HepG2 (cell line): ENCODE data around the gene CTLA4.

Experiments used
- ARHGAP35 ChIP-seq: sonication (generic); formaldehyde crosslinking; IDR thresholded peaks from 2 replicates; pipeline ENCODE4 v1.9.0; 2022; ENCODE audit warnings: mild to moderate bottlenecking, inconsistent platforms, moderate library complexity, missing genetic modification reagents, borderline replicate concordance
- CBX1 ChIP-seq: IDR thresholded peaks from one replicate; pipeline ENCODE4 v1.6.1; 2016; ENCODE audit warnings: antibody characterized with exemption, low read depth
- KAT7 ChIP-seq: IDR thresholded peaks from 2 replicates; pipeline ENCODE4 v1.6.1; 2018; ENCODE audit warnings: borderline replicate concordance, missing compliant biosample characterization
- NFIC ChIP-seq: IDR thresholded peaks from 2 replicates; pipeline ENCODE4 v1.6.1; 2012; ENCODE audit warnings: mild to moderate bottlenecking, low read length, inconsistent platforms
- POLR2A ChIP-seq, 2 experiments: IDR thresholded peaks; 2 replicates each; pipeline ENCODE4 v1.6.1; 2011; ENCODE audit warnings: low read depth in 2 of 2, low read length in 2 of 2, mild to moderate bottlenecking in 1 of 2, moderate library complexity in 1 of 2; ENCODE audit not compliant: insufficient read depth in 1 of 2
- SP2 ChIP-seq: sonication (generic); formaldehyde crosslinking; IDR thresholded peaks from 2 replicates; pipeline ENCODE4 v1.5.1; 2020; ENCODE audit warnings: mild to moderate bottlenecking, missing genetic modification reagents
- ZBTB49 ChIP-seq: sonication (generic); formaldehyde crosslinking; IDR thresholded peaks from 2 replicates; pipeline ENCODE4 v1.4.0; 2020; ENCODE audit warnings: missing genetic modification reagents, borderline replicate concordance
- ZNF230 ChIP-seq: sonication (generic); formaldehyde crosslinking; IDR thresholded peaks from 2 replicates; pipeline ENCODE4 v1.4.0; 2020; ENCODE audit warnings: mild to moderate bottlenecking, missing genetic modification reagents
- ZNF674 ChIP-seq: sonication (generic); formaldehyde crosslinking; IDR thresholded peaks from 2 replicates; pipeline ENCODE4 v1.5.0; 2020; ENCODE audit warnings: low read depth, mild to moderate bottlenecking, missing genetic modification reagents

GRCh38 chr2:203870481-203870880 is 2.9 kb downstream of the CTLA4 start:
- TF ChIP-seq ZNF674 (no peak), NFIC (no peak), SP2 (CRISPR knock-in tag) (no peak), ZBTB49 (CRISPR knock-in tag) (no peak), ARHGAP35 (CRISPR knock-in tag) (no peak), POLR2A (IDR thresholded peaks at IDR 0.05; ENCODE audit: insufficient read depth in 1 of 2, low read depth in 2 of 2, low read length in 2 of 2) (no peak), CBX1 (no peak), KAT7 (CRISPR knock-in tag) (no peak), ZNF230 (CRISPR knock-in tag) (no peak)
